Testis (tissue), 2 donors: Measurements from ENCODE around the gene TBL1X.

ENCODE experiments used
- CTCF ChIP-seq, 3 experiments: fragments of 450-650 bp in 2 of 3; fragments of 200-600 bp in 1 of 3; sonication (generic) in 1 of 3; IDR thresholded peaks; one replicate each; pipeline ENCODE4 v1.5.1; 2016 to 2019; ENCODE audit warnings: antibody characterized with exemption in 3 of 3, mild to moderate bottlenecking in 2 of 3, moderate library complexity in 1 of 3
- POLR2A ChIP-seq: fragments of 450-650 bp; IDR thresholded peaks from one replicate; pipeline ENCODE4 v1.6.1; 2017; ENCODE audit warnings: antibody characterized with exemption, mild to moderate bottlenecking, moderate library complexity

GRCh38 chrX:9628779-9629493 lies 164.1 kb downstream of the TBL1X start:
- TF ChIP-seq CTCF (IDR thresholded peaks at IDR 0.05) (no peak), POLR2A (no peak)
